HAP-1 (cell line): ENCODE results near the gene KRT20.

Experiments
- DNase-seq, 2 experiments: peaks; one replicate each; pipeline ENCODE4 v3.0.0-alpha.2; 2016 to 2020; ENCODE audit warnings: low spot score in 2 of 2
- H3K27me3 ChIP-seq: fragments of 250-450 bp; sonication (Bioruptor Pico); 2 replicates; pipeline ENCODE4 v1.5.1; 2020; ENCODE audit warnings: low read depth, mild to moderate bottlenecking, moderate library complexity
- H3K36me3 ChIP-seq: fragments of 250-450 bp; sonication (Bioruptor Pico); replicated peaks from 2 replicates; pipeline ENCODE4 v1.5.1; 2020; ENCODE audit warnings: mild to moderate bottlenecking
- H3K4me1 ChIP-seq: fragments of 250-450 bp; sonication (Bioruptor Pico); 2 replicates; pipeline ENCODE4 v1.5.1; 2020; ENCODE audit warnings: mild to moderate bottlenecking
- H3K4me3 ChIP-seq: fragments of 250-450 bp; sonication (Bioruptor Pico); 2 replicates; pipeline ENCODE4 v1.5.1; 2020; ENCODE audit warnings: mild to moderate bottlenecking, moderate library complexity
- H3K9me3 ChIP-seq: fragments of 250-450 bp; sonication (Bioruptor Pico); 2 replicates; pipeline ENCODE4 v1.5.1; 2020; ENCODE audit warnings: mild to moderate bottlenecking, moderate library complexity
- in situ Hi-C: fragments of 300-500 bp; cut with MboI; formaldehyde crosslinking; loops from 3 replicates; pipeline ENCODE4 v1.14.3; 2020; ENCODE audit warnings: low sequenced_read_pairs, inconsistent platforms, mixed read lengths

The KRT20 gene

GRCh38 chr17:40909755-40910154 is 24.7 kb upstream of the KRT20 start:
- in situ Hi-C loops: loop anchor here (25.0 kb wide), 2 partner anchors 428 to 753 kb away; no protein-coding TSS in a partner anchor
- DNase-seq: no peak
- H3K9me3 ChIP-seq: no peaks in the 10 kb centered on the region
- no peaks in the 10 kb centered on the region for H3K4me1 ChIP-seq
- no peak overlapping the region for H3K4me3 ChIP-seq
- H3K27me3 ChIP-seq: peaks cover 12% of the 10 kb centered on the region
- no peaks in the 10 kb centered on the region for H3K36me3 ChIP-seq

GRCh38 chr17:40909351-40909750 is 24.3 kb upstream of the KRT20 start:
- peak; percentile 68 to 80 for DNase-seq
- no peaks in the 10 kb centered on the region for H3K36me3 ChIP-seq
- in situ Hi-C loops: loop anchor here (25.0 kb wide), 2 partner anchors 428 to 753 kb away; no protein-coding TSS in a partner anchor

GRCh38 chr17:40906613-40907012 is 21.6 kb upstream of the KRT20 start:
- Histone ChIP-seq H3K4me1 (peaks cover 10% of the 10 kb centered on the region), H3K9me3 (no peaks in the 10 kb centered on the region), H3K27me3 (peaks cover 12% of the 10 kb centered on the region), H3K36me3 (no peaks in the 10 kb centered on the region), H3K4me3 (no peak overlapping the region)
- no peak for DNase-seq
- in situ Hi-C loops: loop anchor here (25.0 kb wide), 2 partner anchors 431 to 756 kb away; no protein-coding TSS in a partner anchor

More at GRCh38 chr17:40909351-40909750, 24.3 kb upstream of the KRT20 start:
- Histone ChIP-seq H3K4me3 (no peak overlapping the region), H3K27me3 (peaks cover 12% of the 10 kb centered on the region), H3K4me1 (no peaks in the 10 kb centered on the region), H3K9me3 (no peaks in the 10 kb centered on the region)

GRCh38 chr17:40905370-40905769 is 20.3 kb upstream of the KRT20 start:
- Histone ChIP-seq H3K4me1 (peaks cover 10% of the 10 kb centered on the region), H3K36me3 (no peaks in the 10 kb centered on the region), H3K4me3 (no peak overlapping the region), H3K27me3 (peaks cover 12% of the 10 kb centered on the region), H3K9me3 (no peaks in the 10 kb centered on the region)
- DNase-seq: no peak
- in situ Hi-C loops: loop anchor here (25.0 kb wide), 2 partner anchors 432 to 757 kb away; no protein-coding TSS in a partner anchor

- H3K4me1 ChIP-seq: peaks cover 10% of the 10 kb centered on the region
- no peaks in the 10 kb centered on the region for H3K9me3 ChIP-seq
- DNase-seq: no peak
- H3K36me3 ChIP-seq: no peaks in the 10 kb centered on the region
- H3K4me3 ChIP-seq: no peak overlapping the region
- peaks cover 12% of the 10 kb centered on the region for H3K27me3 ChIP-seq
- in situ Hi-C loops: loop anchor here (25.0 kb wide), 2 partner anchors 434 to 759 kb away; no protein-coding TSS in a partner anchor
Observed at GRCh38 chr17:40903129-40903847, 18.2 kb upstream of the KRT20 start.

- Histone ChIP-seq H3K4me1 (peaks cover 10% of the 10 kb centered on the region), H3K36me3 (no peaks in the 10 kb centered on the region), H3K4me3 (no peak overlapping the region), H3K9me3 (no peaks in the 10 kb centered on the region), H3K27me3 (peaks cover 7% of the 10 kb centered on the region)
- in situ Hi-C loops: loop anchor here (25.0 kb wide), 2 partner anchors 435 to 760 kb away; no protein-coding TSS in a partner anchor
- DNase-seq: no peak
Observed at GRCh38 chr17:40902498-40902897, 17.5 kb upstream of the KRT20 start.

- no peaks in the 10 kb centered on the region for H3K36me3 ChIP-seq
- peaks cover 6% of the 10 kb centered on the region for H3K27me3 ChIP-seq
- peaks cover 10% of the 10 kb centered on the region for H3K4me1 ChIP-seq
- H3K4me3 ChIP-seq: no peak overlapping the region
- in situ Hi-C loops: loop anchor here (25.0 kb wide), 2 partner anchors 435 to 760 kb away; no protein-coding TSS in a partner anchor
- DNase-seq: peak; percentile 62 to 68
- H3K9me3 ChIP-seq: no peaks in the 10 kb centered on the region
Observed at GRCh38 chr17:40901981-40902474, 17.0 kb upstream of the KRT20 start.

- Histone ChIP-seq H3K4me3 (no peak overlapping the region), H3K9me3 (no peaks in the 10 kb centered on the region), H3K36me3 (no peaks in the 10 kb centered on the region), H3K4me1 (peaks cover 10% of the 10 kb centered on the region), H3K27me3 (no peaks in the 10 kb centered on the region; the same call in 1 of the 2 replicates)
- DNase-seq: no peak
- in situ Hi-C loops: loop anchor here (25.0 kb wide), 2 partner anchors 436 to 761 kb away; no protein-coding TSS in a partner anchor
Observed at GRCh38 chr17:40900809-40901356, 15.8 kb upstream of the KRT20 start.

- in situ Hi-C loops: no loop called here
- H3K36me3 ChIP-seq: no peaks in the 10 kb centered on the region
- H3K27me3 ChIP-seq: peaks cover 3% of the 10 kb centered on the region; the same call in 1 of the 2 replicates
- no peak for DNase-seq
- peaks cover 5% of the 10 kb centered on the region for H3K4me1 ChIP-seq
- H3K9me3 ChIP-seq: no peaks in the 10 kb centered on the region
- H3K4me3 ChIP-seq: no peak overlapping the region
Observed at GRCh38 chr17:40896916-40897455, 11.9 kb upstream of the KRT20 start.

- no peaks in the 10 kb centered on the region for H3K4me1 ChIP-seq
- H3K36me3 ChIP-seq: no peaks in the 10 kb centered on the region
- no peak for DNase-seq
- H3K9me3 ChIP-seq: no peaks in the 10 kb centered on the region
- H3K4me3 ChIP-seq: no peak overlapping the region
- H3K27me3 ChIP-seq: peaks cover 14% of the 10 kb centered on the region
- in situ Hi-C loops: no loop called here
Observed at GRCh38 chr17:40895106-40895730, 10.2 kb upstream of the KRT20 start.

- Histone ChIP-seq H3K4me1 (no peaks in the 10 kb centered on the region), H3K27me3 (peaks cover 56% of the 10 kb centered on the region), H3K4me3 (no peak overlapping the region), H3K9me3 (no peaks in the 10 kb centered on the region), H3K36me3 (no peaks in the 10 kb centered on the region)
- DNase-seq: no peak
- in situ Hi-C loops: no loop called here
Observed at GRCh38 chr17:40888196-40888720, 3.2 kb upstream of the KRT20 start.

GRCh38 chr17:40886090-40886489 is 1.0 kb upstream of the KRT20 start:
- Histone ChIP-seq H3K36me3 (no peaks in the 10 kb centered on the region), H3K9me3 (no peaks in the 10 kb centered on the region), H3K4me3 (no peak overlapping the region), H3K27me3 (peaks cover 51% of the 10 kb centered on the region), H3K4me1 (no peaks in the 10 kb centered on the region)
- in situ Hi-C loops: no loop called here
- DNase-seq: no peak

- Histone ChIP-seq H3K9me3 (no peaks in the 10 kb centered on the region), H3K36me3 (no peaks in the 10 kb centered on the region), H3K4me1 (no peaks in the 10 kb centered on the region), H3K4me3 (no peak overlapping the region), H3K27me3 (peaks cover 29% of the 10 kb centered on the region)
- no peak for DNase-seq
- in situ Hi-C loops: no loop called here
Observed at GRCh38 chr17:40883626-40884334, 1.3 kb downstream of the KRT20 start.
